Measurements from ENCODE around the gene BTBD6.

The BTBD6 gene

DNA sequence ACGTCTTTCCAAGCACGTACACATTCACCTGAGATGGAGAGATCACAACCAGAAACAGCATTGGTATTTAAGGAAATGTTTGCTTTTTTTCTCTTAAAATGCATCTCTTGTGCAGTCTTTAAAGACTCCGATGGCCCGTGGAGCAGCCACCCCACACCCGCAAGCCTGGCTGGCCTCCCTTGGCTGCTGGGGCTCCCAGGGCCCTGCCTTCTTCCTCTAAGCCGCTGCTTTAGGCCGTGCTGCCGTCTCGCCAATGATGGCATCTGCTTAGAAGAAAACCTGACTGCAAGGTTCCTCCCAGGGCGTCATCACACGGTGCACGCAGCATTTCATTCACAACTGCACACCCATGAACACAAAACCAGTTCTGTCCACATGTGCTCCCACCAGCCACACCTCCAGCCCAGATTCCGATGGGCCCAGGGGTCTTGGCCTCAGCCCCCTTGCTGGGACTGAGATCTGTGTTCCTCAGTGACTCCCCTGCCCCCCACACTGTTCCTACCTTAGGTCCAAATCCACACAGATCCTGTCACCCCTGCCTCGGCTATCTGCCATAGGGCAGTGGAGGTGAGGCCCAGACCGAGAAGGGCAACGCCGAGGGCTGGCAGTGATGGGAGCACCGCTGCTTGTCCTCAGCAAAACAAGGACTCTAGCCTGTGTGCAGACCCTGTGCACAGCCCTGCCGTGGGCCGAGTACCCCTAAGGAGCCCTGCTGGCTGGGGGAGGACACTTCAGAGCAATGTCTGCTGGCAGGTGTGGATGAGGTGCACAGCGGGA, 4.4 kb downstream of the BTBD6 start:
- peaks cover 31% of the 10 kb centered on the region for H3K36me3 ChIP-seq
- TF ChIP-seq, protein P1, sequence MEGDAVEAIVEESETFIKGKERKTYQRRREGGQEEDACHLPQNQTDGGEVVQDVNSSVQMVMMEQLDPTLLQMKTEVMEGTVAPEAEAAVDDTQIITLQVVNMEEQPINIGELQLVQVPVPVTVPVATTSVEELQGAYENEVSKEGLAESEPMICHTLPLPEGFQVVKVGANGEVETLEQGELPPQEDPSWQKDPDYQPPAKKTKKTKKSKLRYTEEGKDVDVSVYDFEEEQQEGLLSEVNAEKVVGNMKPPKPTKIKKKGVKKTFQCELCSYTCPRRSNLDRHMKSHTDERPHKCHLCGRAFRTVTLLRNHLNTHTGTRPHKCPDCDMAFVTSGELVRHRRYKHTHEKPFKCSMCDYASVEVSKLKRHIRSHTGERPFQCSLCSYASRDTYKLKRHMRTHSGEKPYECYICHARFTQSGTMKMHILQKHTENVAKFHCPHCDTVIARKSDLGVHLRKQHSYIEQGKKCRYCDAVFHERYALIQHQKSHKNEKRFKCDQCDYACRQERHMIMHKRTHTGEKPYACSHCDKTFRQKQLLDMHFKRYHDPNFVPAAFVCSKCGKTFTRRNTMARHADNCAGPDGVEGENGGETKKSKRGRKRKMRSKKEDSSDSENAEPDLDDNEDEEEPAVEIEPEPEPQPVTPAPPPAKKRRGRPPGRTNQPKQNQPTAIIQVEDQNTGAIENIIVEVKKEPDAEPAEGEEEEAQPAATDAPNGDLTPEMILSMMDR (IDR thresholded peaks at IDR 0.05; ENCODE audit: low read depth, low read length): no peak
- H3K4me3 ChIP-seq (ENCODE audit: low read depth, low read length): no peak overlapping the region
- no peak for DNase-seq
- H3K27me3 ChIP-seq: no peaks in the 10 kb centered on the region
- H3K9me3 ChIP-seq: no peaks in the 10 kb centered on the region
- no peaks in the 10 kb centered on the region for H3K4me1 ChIP-seq

DNA sequence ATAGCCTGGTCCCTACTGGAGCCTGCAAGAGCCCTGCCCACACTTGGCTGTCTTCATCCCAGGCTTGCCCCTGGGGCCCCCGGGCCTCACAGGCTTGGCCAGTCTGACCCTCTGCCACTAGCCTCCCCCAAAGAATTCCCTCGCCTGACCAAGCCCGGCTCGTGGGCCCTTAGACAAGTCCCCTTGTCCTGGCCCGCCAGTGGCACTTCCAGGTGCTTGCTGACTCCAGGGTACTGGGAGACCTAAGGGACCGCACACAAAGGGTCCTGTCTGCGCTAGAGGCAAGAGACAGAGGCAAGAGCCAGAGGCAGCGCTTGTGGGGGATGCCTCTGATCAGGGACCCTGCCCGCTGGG, 5.0 kb downstream of the BTBD6 start:
- TF ChIP-seq, protein P1 (IDR thresholded peaks at IDR 0.05; ENCODE audit: low read depth, low read length): no peak
- Histone ChIP-seq H3K4me1 (no peaks in the 10 kb centered on the region), H3K36me3 (peaks cover 31% of the 10 kb centered on the region), H3K9me3 (no peaks in the 10 kb centered on the region), H3K4me3 (ENCODE audit: low read depth, low read length) (no peak overlapping the region), H3K27me3 (no peaks in the 10 kb centered on the region)
- DNase-seq: no peak

DNA sequence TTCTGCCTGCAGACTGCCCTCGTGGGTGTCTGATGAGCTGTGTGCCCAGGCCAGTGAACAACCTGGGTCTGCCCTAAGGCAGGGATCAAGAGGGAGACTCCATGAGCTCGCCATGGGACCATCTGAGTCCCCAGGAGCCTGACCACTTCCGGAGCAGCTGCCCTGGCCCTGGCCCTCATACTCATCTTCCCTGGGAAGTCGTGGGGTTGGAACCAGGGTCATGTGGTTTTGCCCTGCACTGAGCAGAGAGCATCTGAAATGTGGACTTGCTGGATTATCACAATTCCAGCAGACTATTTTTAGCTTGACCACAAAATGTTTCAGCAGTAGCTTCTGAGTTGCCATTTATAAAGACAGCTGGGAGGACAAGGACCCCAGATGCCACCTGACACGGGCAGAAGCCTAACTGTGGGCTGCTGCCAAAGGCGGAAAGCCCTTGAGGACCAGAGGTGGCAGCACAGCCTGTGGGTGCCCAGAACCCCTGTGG, 6.7 kb downstream of the BTBD6 start:
- H3K27me3 ChIP-seq: no peaks in the 10 kb centered on the region
- no peak overlapping the region for H3K4me3 ChIP-seq (ENCODE audit: low read depth, low read length)
- no peaks in the 10 kb centered on the region for H3K4me1 ChIP-seq
- DNase-seq: no peak
- H3K9me3 ChIP-seq: no peaks in the 10 kb centered on the region
- TF ChIP-seq, protein P1 (IDR thresholded peaks at IDR 0.05; ENCODE audit: low read depth, low read length): no peak
- H3K36me3 ChIP-seq: peaks cover 20% of the 10 kb centered on the region

DNA sequence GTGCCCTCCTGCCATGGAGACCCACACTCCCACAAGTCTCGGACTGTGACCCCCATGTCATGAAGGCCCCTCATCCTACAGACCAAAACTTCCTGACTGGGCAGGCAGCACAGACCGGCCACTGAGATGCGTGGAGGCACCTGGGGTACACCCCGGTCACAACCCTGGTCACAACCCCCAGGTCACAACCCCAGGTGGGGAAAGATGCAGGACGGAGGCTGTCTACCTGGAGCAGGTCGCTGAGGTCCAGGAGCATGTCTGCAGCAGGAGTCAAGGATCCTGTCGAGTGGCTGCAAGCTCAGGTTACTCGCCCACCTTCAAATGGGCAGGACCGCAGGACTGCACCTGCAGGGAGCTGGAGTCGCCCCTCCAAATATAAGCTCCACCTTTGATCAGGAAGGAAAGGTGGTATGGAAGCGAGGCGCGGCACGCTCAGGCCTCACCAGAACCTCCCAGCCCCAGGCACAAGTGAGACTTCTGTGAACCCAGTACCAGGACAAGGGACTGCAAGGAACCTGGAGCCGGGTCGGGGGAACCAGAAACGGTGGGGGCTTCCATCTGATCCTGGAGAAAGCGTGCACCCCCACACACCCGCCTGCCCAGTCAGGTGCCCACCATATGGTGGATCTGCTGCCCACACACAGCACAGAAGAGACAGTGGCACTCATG, 8.1 kb downstream of the BTBD6 start:
- Histone ChIP-seq H3K27me3 (no peaks in the 10 kb centered on the region), H3K4me3 (ENCODE audit: low read depth, low read length) (no peak overlapping the region), H3K9me3 (no peaks in the 10 kb centered on the region), H3K36me3 (peaks cover 19% of the 10 kb centered on the region), H3K4me1 (no peaks in the 10 kb centered on the region)
- TF ChIP-seq, protein P1 (IDR thresholded peaks at IDR 0.05; ENCODE audit: low read depth, low read length): no peak
- no peak for DNase-seq

DNA sequence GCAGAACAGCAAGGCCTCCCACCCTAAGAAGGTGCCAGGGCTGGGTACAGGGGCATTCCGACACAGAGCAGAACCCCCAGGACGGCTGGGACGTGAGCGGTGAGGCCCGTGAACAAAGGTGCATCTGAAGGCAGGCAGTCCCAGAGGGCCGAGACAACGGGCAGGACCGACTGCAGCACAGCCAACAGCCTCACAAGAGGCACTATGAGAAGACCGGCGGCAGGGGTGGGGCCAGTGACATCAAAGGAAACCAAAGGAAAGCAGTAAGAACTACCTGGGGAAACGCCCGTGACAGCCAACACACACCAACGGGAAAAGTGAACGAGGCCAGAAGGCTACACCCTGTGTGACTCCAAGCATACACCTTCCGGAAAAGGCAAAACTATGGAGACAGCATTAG, 9.1 kb downstream of the BTBD6 start:
- no peaks in the 10 kb centered on the region for H3K4me1 ChIP-seq
- no peaks in the 10 kb centered on the region for H3K9me3 ChIP-seq
- H3K27me3 ChIP-seq: no peaks in the 10 kb centered on the region
- TF ChIP-seq, protein P1 (IDR thresholded peaks at IDR 0.05; ENCODE audit: low read depth, low read length): no peak
- no peak for DNase-seq
- H3K36me3 ChIP-seq: peaks cover 9% of the 10 kb centered on the region
- H3K4me3 ChIP-seq (ENCODE audit: low read depth, low read length): no peak overlapping the region

DNA sequence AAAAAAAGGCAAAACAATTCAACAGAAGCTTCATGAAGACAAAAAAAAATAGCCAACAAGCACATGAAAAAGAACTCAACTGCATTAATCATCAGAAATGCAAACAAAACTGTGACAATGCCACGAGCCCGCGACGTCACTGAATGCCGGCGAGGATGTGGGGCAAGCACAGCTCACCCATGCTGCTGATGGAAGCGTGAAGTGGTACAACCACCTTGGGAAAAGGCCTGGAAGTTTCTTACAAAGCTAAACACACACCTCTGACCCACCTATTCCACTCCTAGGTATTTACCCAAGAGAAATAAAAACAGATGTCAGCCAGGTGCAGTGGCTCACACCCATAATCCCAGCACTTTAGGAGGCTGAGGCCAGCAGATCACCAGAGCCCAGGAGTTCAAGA, 10.5 kb downstream of the BTBD6 start:
- H3K36me3 ChIP-seq: peaks cover 11% of the 10 kb centered on the region
- no peak overlapping the region for H3K4me3 ChIP-seq (ENCODE audit: low read depth, low read length)
- no peak for DNase-seq
- H3K4me1 ChIP-seq: no peaks in the 10 kb centered on the region
- H3K9me3 ChIP-seq: no peaks in the 10 kb centered on the region
- H3K27me3 ChIP-seq: no peaks in the 10 kb centered on the region
- TF ChIP-seq, protein P1 (IDR thresholded peaks at IDR 0.05; ENCODE audit: low read depth, low read length): no peak

Measured in BE2C (cell line).